Trophoblast cell (in vitro differentiated cells and primary cell): Measurements from ENCODE around the gene SAMD3.

Source experiments
- DNase-seq, 2 donors: peaks; one replicate each; pipeline ENCODE4 v3.0.0-alpha.2; 2016
- H2AFZ ChIP-seq: 2 replicates; pipeline ENCODE4 v1.6.1; 2013; ENCODE audit warnings: low read length, moderate library complexity, mild to moderate bottlenecking; ENCODE audit not compliant: insufficient read depth, poor library complexity
- H2AK5ac ChIP-seq: 2 replicates; pipeline ENCODE4 v1.6.1; 2013; ENCODE audit warnings: mild to moderate bottlenecking, low read length
- H2BK120ac ChIP-seq: 2 replicates; pipeline ENCODE4 v1.6.1; 2013; ENCODE audit warnings: low read length, mild to moderate bottlenecking, moderate library complexity; ENCODE audit not compliant: insufficient read depth, poor library complexity
- H2BK12ac ChIP-seq: 2 replicates; pipeline ENCODE4 v1.6.1; 2013; ENCODE audit warnings: mild to moderate bottlenecking, low read length, moderate library complexity
- H2BK5ac ChIP-seq: 2 replicates; pipeline ENCODE4 v1.6.1; 2013; ENCODE audit warnings: low read length, low read depth, moderate library complexity, mild to moderate bottlenecking; ENCODE audit not compliant: poor library complexity
- H3K14ac ChIP-seq: 2 replicates; pipeline ENCODE4 v1.6.1; 2013; ENCODE audit warnings: mild to moderate bottlenecking, low read length
- H3K18ac ChIP-seq: 2 replicates; pipeline ENCODE4 v1.6.1; 2013; ENCODE audit warnings: mild to moderate bottlenecking, low read length
- H3K23ac ChIP-seq: 2 replicates; pipeline ENCODE4 v1.6.1; 2013; ENCODE audit warnings: low read length
- H3K27ac ChIP-seq: 2 replicates; pipeline ENCODE4 v1.5.1; 2013; ENCODE audit warnings: low read depth, mild to moderate bottlenecking, inconsistent platforms, low read length, moderate library complexity
- H3K27me3 ChIP-seq: 2 replicates; pipeline ENCODE4 v1.6.1; 2013; ENCODE audit warnings: inconsistent platforms, mild to moderate bottlenecking, low read length, moderate library complexity; ENCODE audit not compliant: insufficient read depth
- H3K36me3 ChIP-seq, 2 experiments: 1 replicate in 1 of 2; 2 replicates in 1 of 2; pipeline ENCODE4 v1.6.1; 2013; ENCODE audit warnings: low read length in 2 of 2, mild to moderate bottlenecking in 2 of 2, moderate library complexity in 1 of 2; ENCODE audit not compliant: insufficient read depth in 2 of 2, control insufficient read depth in 1 of 2
- H3K4ac ChIP-seq: 2 replicates; pipeline ENCODE4 v1.6.1; 2013; ENCODE audit warnings: low read depth, mild to moderate bottlenecking, low read length, moderate library complexity
- H3K4me1 ChIP-seq, 2 experiments: 1 replicate in 1 of 2; 2 replicates in 1 of 2; pipeline ENCODE4 v1.6.1; 2013; ENCODE audit warnings: low read length in 2 of 2, mild to moderate bottlenecking in 2 of 2, moderate library complexity in 1 of 2; ENCODE audit not compliant: insufficient read depth in 2 of 2, control insufficient read depth in 1 of 2
- H3K4me2 ChIP-seq: 2 replicates; pipeline ENCODE4 v1.6.1; 2013; ENCODE audit warnings: inconsistent platforms, mild to moderate bottlenecking, low read length, moderate library complexity
- H3K4me3 ChIP-seq: 2 replicates; pipeline ENCODE4 v1.5.1; 2013; ENCODE audit warnings: mild to moderate bottlenecking, low read depth, low read length, inconsistent platforms
- H3K79me1 ChIP-seq: one replicate; pipeline ENCODE4 v1.6.1; 2013; ENCODE audit warnings: low read length
- H3K79me2 ChIP-seq: 2 replicates; pipeline ENCODE4 v1.6.1; 2013; ENCODE audit warnings: low read length, mild to moderate bottlenecking; ENCODE audit not compliant: control insufficient read depth, insufficient read depth, poor library complexity
- H3K9ac ChIP-seq: 2 replicates; pipeline ENCODE4 v1.6.1; 2013; ENCODE audit warnings: mild to moderate bottlenecking, low read length
- H3K9me3 ChIP-seq: 2 replicates; pipeline ENCODE4 v1.6.1; 2013; ENCODE audit warnings: low read depth, mild to moderate bottlenecking, control low read depth, inconsistent platforms, low read length; ENCODE audit not compliant: insufficient read depth
- H4K12ac ChIP-seq: 2 replicates; pipeline ENCODE4 v1.6.1; 2013; ENCODE audit warnings: low read depth, mild to moderate bottlenecking, low read length, moderate library complexity
- H4K8ac ChIP-seq: 2 replicates; pipeline ENCODE4 v1.6.1; 2013; ENCODE audit warnings: low read depth, mild to moderate bottlenecking, low read length, moderate library complexity
- H4K91ac ChIP-seq: one replicate; pipeline ENCODE4 v1.6.1; 2013; ENCODE audit warnings: low read depth, mild to moderate bottlenecking, low read length, moderate library complexity
- WGBS: extraction: QIAGEN DNeasy Blood & Tissue Kit; methylation state at CpG from one replicate; pipeline ENCODE4 v1.1.7; 2013; ENCODE audit warnings: missing lambda C conversion rate; ENCODE audit not compliant: insufficient read length, insufficient coverage; ENCODE audit errors: extremely low coverage; 5-methylcytosine and 5-hydroxymethylcytosine counted together

The SAMD3 gene

DNA sequence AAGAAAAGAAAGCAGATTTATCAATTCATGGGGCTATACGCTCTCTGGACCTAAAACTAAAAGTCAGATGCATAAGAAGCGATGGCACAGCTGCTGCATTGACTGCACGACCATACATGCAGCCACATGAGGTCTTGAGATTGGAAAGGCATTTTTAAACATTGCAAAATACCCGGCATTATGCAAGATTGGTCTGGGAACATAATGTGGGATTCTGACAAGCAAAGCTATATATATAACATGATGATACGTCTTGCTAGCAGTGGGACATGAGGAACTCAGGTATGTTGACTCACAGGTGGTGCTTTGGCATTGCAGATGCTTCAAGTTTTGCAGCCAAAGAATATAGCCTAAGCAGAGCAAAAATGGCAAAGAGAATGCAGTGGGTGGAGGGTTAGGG is 55.1 kb downstream of the SAMD3 start:
- Histone ChIP-seq H3K4me2 (no peak overlapping the region), H3K9me3 (peaks cover 2% of the 10 kb centered on the region), H3K4me1 (no peaks in the 10 kb centered on the region), H4K8ac (no peak overlapping the region), H2AK5ac (no peak overlapping the region), H4K91ac (no peak overlapping the region), H2AFZ (no peak overlapping the region), H3K14ac (no peak overlapping the region), H3K23ac (peak overlapping the region; percentile 80), H3K4ac (no peak overlapping the region), H2BK12ac (no peak overlapping the region), H3K27ac (no peak overlapping the region), H3K9ac (no peak overlapping the region), H4K12ac (no peak overlapping the region), H2BK5ac (no peak overlapping the region), H3K79me2 (no peaks in the 10 kb centered on the region), H2BK120ac (no peak overlapping the region), H3K36me3 (no peaks in the 10 kb centered on the region), H3K18ac (no peak overlapping the region), H3K27me3 (no peaks in the 10 kb centered on the region), H3K4me3 (no peak overlapping the region), H3K79me1 (no peaks in the 10 kb centered on the region)
- no CpG with 5 or more reads among the region's 5 CpGs for WGBS
- peak; percentile 67 to 95 for DNase-seq

DNA sequence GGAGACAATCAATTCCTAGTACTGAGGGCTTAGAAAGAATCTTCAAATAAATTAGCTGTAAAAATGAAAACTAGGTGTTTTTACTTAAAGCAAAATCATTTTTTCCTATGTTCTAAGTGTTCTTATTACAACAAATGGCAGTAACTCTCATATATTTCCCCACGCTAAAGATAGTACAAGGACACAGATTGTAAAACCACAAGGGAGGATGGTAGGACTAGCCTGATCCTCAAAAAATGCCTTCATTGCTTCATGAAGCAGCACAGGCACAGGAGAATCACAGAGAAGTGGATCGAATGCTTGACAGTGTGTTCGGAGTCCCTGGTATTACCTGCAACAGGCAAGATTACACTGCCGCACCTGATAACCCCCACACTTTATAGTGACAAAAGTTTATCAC is 58.5 kb downstream of the SAMD3 start:
- H2BK5ac ChIP-seq: no peak overlapping the region
- WGBS: no CpG with 5 or more reads among the region's 4 CpGs
- H3K4me3 ChIP-seq: no peak overlapping the region
- no peak overlapping the region for H3K4me2 ChIP-seq
- H3K14ac ChIP-seq: no peak overlapping the region
- H3K18ac ChIP-seq: no peak overlapping the region
- H4K12ac ChIP-seq: no peak overlapping the region
- no peak overlapping the region for H3K23ac ChIP-seq
- H3K79me2 ChIP-seq: no peaks in the 10 kb centered on the region
- peaks cover 2% of the 10 kb centered on the region for H3K9me3 ChIP-seq
- DNase-seq: no peak
- H2AK5ac ChIP-seq: no peak overlapping the region
- H3K4me1 ChIP-seq: no peaks in the 10 kb centered on the region
- no peak overlapping the region for H2BK12ac ChIP-seq
- no peaks in the 10 kb centered on the region for H3K79me1 ChIP-seq
- no peak overlapping the region for H2BK120ac ChIP-seq
- H4K8ac ChIP-seq: no peak overlapping the region
- no peak overlapping the region for H3K27ac ChIP-seq
- no peak overlapping the region for H3K4ac ChIP-seq
- no peaks in the 10 kb centered on the region for H3K27me3 ChIP-seq
- H3K9ac ChIP-seq: no peak overlapping the region
- H3K36me3 ChIP-seq: no peaks in the 10 kb centered on the region
- no peak overlapping the region for H2AFZ ChIP-seq
- H4K91ac ChIP-seq: no peak overlapping the region

DNA sequence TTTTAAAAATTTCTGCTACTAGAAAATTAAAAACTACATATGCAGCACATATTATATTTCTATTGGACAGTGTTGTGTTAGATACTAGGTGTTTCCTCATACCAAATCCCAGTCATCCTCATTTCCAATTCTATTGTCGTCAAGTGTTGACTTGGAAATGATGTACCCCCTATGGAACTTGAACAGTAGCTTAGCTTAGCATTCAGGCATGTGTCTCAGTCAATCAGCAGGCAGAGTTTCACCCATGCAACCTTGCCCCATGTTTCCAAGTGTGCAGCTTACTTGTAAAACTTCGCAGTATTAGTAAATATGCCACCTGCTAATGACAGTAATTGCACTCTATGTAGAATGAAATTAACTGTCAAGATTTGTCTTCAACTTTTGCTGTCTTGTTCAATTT is 59.5 kb downstream of the SAMD3 start:
- Histone ChIP-seq H3K4ac (no peak overlapping the region), H2BK5ac (no peak overlapping the region), H3K36me3 (no peaks in the 10 kb centered on the region), H3K18ac (no peak overlapping the region), H3K9ac (no peak overlapping the region), H2AFZ (no peak overlapping the region), H3K27me3 (no peaks in the 10 kb centered on the region), H3K27ac (no peak overlapping the region), H3K79me1 (no peaks in the 10 kb centered on the region), H3K4me3 (no peak overlapping the region), H3K79me2 (no peaks in the 10 kb centered on the region), H2BK12ac (no peak overlapping the region), H3K4me2 (no peak overlapping the region), H2BK120ac (no peak overlapping the region), H4K8ac (no peak overlapping the region), H4K91ac (no peak overlapping the region), H3K14ac (no peak overlapping the region), H3K23ac (no peak overlapping the region), H2AK5ac (no peak overlapping the region), H3K9me3 (peaks cover 2% of the 10 kb centered on the region), H4K12ac (no peak overlapping the region), H3K4me1 (no peaks in the 10 kb centered on the region)
- DNase-seq: no peak
- WGBS: no CpG with 5 or more reads among the region's 2 CpGs

DNA sequence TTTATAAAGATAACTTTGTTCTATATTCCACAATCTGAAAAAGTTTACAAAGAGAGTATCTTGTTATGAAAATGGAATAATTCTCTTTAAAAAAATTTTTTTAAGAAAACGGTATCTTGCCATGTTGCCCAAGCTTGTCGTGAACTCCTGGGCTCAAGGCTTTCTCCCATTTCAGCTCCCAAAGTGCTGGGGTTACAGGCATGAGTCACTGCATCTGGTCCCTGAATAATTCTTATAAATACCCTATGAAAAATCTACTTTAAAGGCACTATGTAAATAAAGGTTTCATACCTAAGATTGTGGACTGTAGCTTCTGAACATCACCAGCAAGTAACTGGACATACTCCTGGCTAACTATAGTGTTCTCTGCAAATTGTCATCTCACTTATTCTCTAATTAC is 60.3 kb downstream of the SAMD3 start:
- DNase-seq: no peak
- Histone ChIP-seq H3K27me3 (no peaks in the 10 kb centered on the region), H3K9ac (no peak overlapping the region), H3K23ac (no peak overlapping the region), H3K27ac (no peak overlapping the region), H2BK5ac (no peak overlapping the region), H4K12ac (no peak overlapping the region), H3K9me3 (peaks cover 2% of the 10 kb centered on the region), H2BK120ac (no peak overlapping the region), H3K18ac (no peak overlapping the region), H3K4me3 (no peak overlapping the region), H3K79me2 (no peaks in the 10 kb centered on the region), H2BK12ac (no peak overlapping the region), H3K4me2 (no peak overlapping the region), H2AK5ac (no peak overlapping the region), H3K4me1 (no peaks in the 10 kb centered on the region), H4K8ac (no peak overlapping the region), H3K79me1 (no peaks in the 10 kb centered on the region), H3K14ac (no peak overlapping the region), H3K36me3 (no peaks in the 10 kb centered on the region), H3K4ac (no peak overlapping the region), H4K91ac (no peak overlapping the region), H2AFZ (no peak overlapping the region)
- WGBS: no CpG with 5 or more reads among the region's 2 CpGs
